H1 (cell line): ENCODE measurements around the gene PATL2. TPM values are rescaled to one million over a fixed set of nuclear protein-coding genes. Genes with fewer than 3 reads are reported as not detected.

Experiments
- CHD7 ChIP-seq: fragments of 300-600 bp; sonication (generic); IDR thresholded peaks from 2 replicates; pipeline ENCODE4 v1.7.1; 2012; ENCODE audit warnings: low read length, moderate library complexity, mild to moderate bottlenecking, inconsistent platforms; ENCODE audit not compliant: insufficient replicate concordance
- MAFK ChIP-seq: IDR thresholded peaks from 2 replicates; pipeline ENCODE4 v1.6.1; 2012; ENCODE audit warnings: low read depth, mild to moderate bottlenecking, improper control_type of control experiment, low read length
- polyA plus RNA-seq, 7 experiments: library from polyadenylated mRNA; depleted of rRNA in 3 of 7; stranded (reverse) in 5 of 7; unstranded in 2 of 7; fragments of >200 nt in 5 of 7; fragments of 200-250 nt in 2 of 7; gene quantifications; 1 replicate in 5 of 7; 2 replicates in 1 of 7; 4 replicates in 1 of 7; pipeline versions ENCODE4 v1.2.1 to v1.2.3, GENCODE V29; 2011 to 2013; ENCODE audit warnings: missing spikeins in 2 of 7, mixed read lengths in 2 of 7
- total RNA-seq: library from RNA; stranded (reverse); fragmentation: NEBNext Ultra II Directional; extraction: Animal tissue kit (Norgen Biotek cat#: 25700); gene quantifications from 2 replicates; pipeline ENCODE4 v1.2.1, GENCODE V29; 2021

Gene PATL2
- total and polyA plus RNA-seq, 2 of the 8 experiments (the other 6 are each of a cell fraction or from before 2014, with no cell fraction given) = 0.65 to 1.3 TPM

- TF ChIP-seq CHD7 (no peak), MAFK (no peak)
- TF ChIP-seq, all 59 proteins: peak for 0
Measured at GRCh38 chr15:44673639-44674038, 37.5 kb downstream of the PATL2 start (continued).
